ENCODE measurements around the gene DAB1.

DNA sequence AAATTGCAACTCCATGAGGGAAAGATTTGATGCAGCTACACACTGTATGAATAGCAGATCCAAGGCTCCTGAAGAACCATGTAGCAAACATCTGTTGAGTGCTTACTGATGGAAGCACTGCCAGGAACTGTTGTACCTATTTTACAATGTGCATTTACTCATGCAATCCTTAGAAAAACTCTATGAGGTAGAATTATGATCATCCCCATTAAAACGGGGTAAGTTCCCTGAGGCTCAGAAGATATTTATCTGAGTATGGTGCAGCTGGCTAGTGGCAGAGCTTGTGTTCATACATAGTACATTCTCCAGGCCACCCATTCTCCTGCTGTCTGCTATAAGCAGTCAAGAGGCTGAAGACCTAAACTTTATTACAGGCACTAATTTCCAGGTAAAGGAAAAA lies 403.6 kb downstream of the DAB1 start:
- TF ChIP-seq POLR2AphosphoS5 (IDR thresholded peaks at IDR 0.05; ENCODE audit: low read depth, low read length), result no peak
- no peak for TF ChIP-seq RXRA (IDR thresholded peaks at IDR 0.05; ENCODE audit: insufficient read depth, low read depth, low read length)
- no peak for TF ChIP-seq CBX8 (IDR thresholded peaks at IDR 0.05; ENCODE audit: borderline replicate concordance, low read depth, low read length)
- TF ChIP-seq CTCF (IDR thresholded peaks at IDR 0.05; ENCODE audit: control extremely low read depth in 1 of 3, insufficient read depth in 1 of 3, low read depth in 1 of 3, low read length in 3 of 3), result no peak
- no peak for TF ChIP-seq EZH2 (IDR thresholded peaks at IDR 0.05; ENCODE audit: low read depth, low read length, severe bottlenecking)
- no peak for TF ChIP-seq EP300 (IDR thresholded peaks at IDR 0.05; ENCODE audit: borderline replicate concordance in 1 of 2, low read depth in 2 of 2, low read length in 2 of 2)

Measured in H1 (cell line).